Prostate gland (tissue), 2 donors: ENCODE data around the gene TBL1X. TPM values are rescaled to one million over a fixed set of nuclear protein-coding genes. Genes with fewer than 3 reads are reported as not detected.
"Not testable (repeated sequence)": the region's sequence is repeated elsewhere in the genome, so short reads cannot be mapped to it uniquely, and the experiment has no call there.

Source experiments
- DNase-seq: peaks from one replicate; pipeline ENCODE4 v3.0.0-alpha.2; 2019; ENCODE audit warnings: low spot score
- H3K27ac ChIP-seq, 2 donors: fragments of 200-600 bp; sonication (generic); 2 replicates each; pipeline ENCODE4 v1.5.1; 2017 to 2019
- H3K27me3 ChIP-seq: fragments of 200-600 bp; sonication (generic); replicated peaks from 2 replicates; pipeline ENCODE4 v1.5.1; 2019; ENCODE audit not compliant: insufficient read depth
- H3K36me3 ChIP-seq, 2 donors: fragments of 200-600 bp; sonication (generic); 1 replicate in 1 of 2; 2 replicates in 1 of 2; pipeline versions ENCODE4 v1.5.1 to v1.8.1; 2017 to 2019
- H3K4me1 ChIP-seq: fragments of 200-600 bp; sonication (generic); replicated peaks from 2 replicates; pipeline ENCODE4 v1.5.1; 2019
- H3K4me3 ChIP-seq, 2 donors: fragments of 200-600 bp; sonication (generic); 2 replicates each; pipeline ENCODE4 v1.5.1; 2017 to 2019
- H3K9me3 ChIP-seq: fragments of 200-600 bp; sonication (generic); 2 replicates; pipeline ENCODE4 v1.5.1; 2017
- CTCF ChIP-seq, 4 experiments: fragments of 200-600 bp in 2 of 4; fragments of 450-650 bp in 2 of 4; sonication (generic) in 2 of 4; IDR thresholded peaks; 1 replicate in 3 of 4; 2 replicates in 1 of 4; pipeline ENCODE4 v1.5.1; 2016 to 2019; ENCODE audit warnings: antibody characterized with exemption in 4 of 4, mild to moderate bottlenecking in 2 of 4, moderate library complexity in 2 of 4
- POLR2A ChIP-seq: fragments of 450-650 bp; IDR thresholded peaks from one replicate; pipeline ENCODE4 v1.6.1; 2016; ENCODE audit warnings: antibody characterized with exemption, mild to moderate bottlenecking
- POLR2AphosphoS5 ChIP-seq: sonication (generic); formaldehyde crosslinking; IDR thresholded peaks from one replicate; pipeline ENCODE4 v1.6.1; 2017; ENCODE audit warnings: antibody characterized with exemption
- WGBS: methylation state at CpG from one replicate; pipeline ENCODE4 v1.1.5; 2018; 5-methylcytosine and 5-hydroxymethylcytosine counted together
- intact Hi-C: fragments of 100-400 bp; cut with DNase I; formaldehyde crosslinking; loops from one replicate; pipeline ENCODE4 v1.14.2; 2022
- total RNA-seq, 2 donors: library from RNA; depleted of rRNA; stranded (reverse); fragments of >200 nt; gene quantifications; one replicate each; pipeline ENCODE4 v1.1.0, GENCODE V29; 2016

TBL1X gene
- total RNA-seq, 2 donors from 2014 or later = 23.2 to 76.9 TPM

GRCh38 chrX:9447906-9448305, 17.0 kb upstream of the TBL1X start:
- no peaks in the 10 kb centered on the region for H3K9me3 ChIP-seq
- no peak for TF ChIP-seq CTCF (IDR thresholded peaks at IDR 0.05)
- TF ChIP-seq POLR2AphosphoS5 = no peak
- no peak for TF ChIP-seq POLR2A
- H3K4me1 ChIP-seq = no peaks in the 10 kb centered on the region
- WGBS = 11% methylated on average over 1 of the region's 1 CpG
- no peak overlapping the region for H3K27ac ChIP-seq
- intact Hi-C loops = no loop called here
- no peaks in the 10 kb centered on the region for H3K36me3 ChIP-seq
- H3K4me3 ChIP-seq = no peak overlapping the region
- H3K27me3 ChIP-seq = no peaks in the 10 kb centered on the region
- no peak for DNase-seq

- H3K9me3 ChIP-seq = no peaks in the 10 kb centered on the region
Observed at GRCh38 chrX:9456250-9457074, 8.4 kb upstream of the TBL1X start.

GRCh38 chrX:9458034-9458433, 6.8 kb upstream of the TBL1X start:
- H3K4me3 ChIP-seq, H3K27ac ChIP-seq, DNase-seq, H3K36me3 ChIP-seq, H3K27me3 ChIP-seq, H3K4me1 ChIP-seq, H3K9me3 ChIP-seq, intact Hi-C loops: not testable (repeated sequence)
- WGBS = 99% methylated on average over 10 of the region's 12 CpGs

More at GRCh38 chrX:9456250-9457074, 8.4 kb upstream of the TBL1X start:
- Histone ChIP-seq H3K27ac (no peak overlapping the region), H3K4me3 (no peak overlapping the region), H3K36me3 (no peaks in the 10 kb centered on the region), H3K27me3 (no peaks in the 10 kb centered on the region), H3K4me1 (no peaks in the 10 kb centered on the region)
- DNase-seq = no peak
- TF ChIP-seq CTCF (IDR thresholded peaks at IDR 0.05) (no peak), POLR2AphosphoS5 (no peak), POLR2A (no peak)
- intact Hi-C loops = no loop called here
- 52% methylated on average over 8 of the region's 8 CpGs for WGBS

GRCh38 chrX:9458516-9459078, 6.3 kb upstream of the TBL1X start:
- no peaks in the 10 kb centered on the region for H3K9me3 ChIP-seq
- H3K36me3 ChIP-seq = no peaks in the 10 kb centered on the region
- H3K4me3 ChIP-seq = no peak overlapping the region
- whole genome bisulfite sequencing = 55% methylated on average over 2 of the region's 2 CpGs
- intact Hi-C loops = no loop called here
- H3K27me3 ChIP-seq = no peaks in the 10 kb centered on the region
- no peak for TF ChIP-seq POLR2AphosphoS5
- TF ChIP-seq CTCF (IDR thresholded peaks at IDR 0.05) = no peak
- TF ChIP-seq POLR2A = no peak
- H3K4me1 ChIP-seq = no peaks in the 10 kb centered on the region
- DNase-seq = no peak
- H3K27ac ChIP-seq = no peak overlapping the region

- no peaks in the 10 kb centered on the region for H3K27me3 ChIP-seq
- intact Hi-C loops = no loop called here
- no peaks in the 10 kb centered on the region for H3K9me3 ChIP-seq
- H3K4me1 ChIP-seq = no peaks in the 10 kb centered on the region
- no peak overlapping the region for H3K4me3 ChIP-seq
- no peaks in the 10 kb centered on the region for H3K36me3 ChIP-seq
- no peak overlapping the region for H3K27ac ChIP-seq
- 74% methylated on average over 3 of the region's 3 CpGs for WGBS
- no peak for TF ChIP-seq POLR2A
- no peak for TF ChIP-seq CTCF (IDR thresholded peaks at IDR 0.05)
- no peak for TF ChIP-seq POLR2AphosphoS5
- DNase-seq = no peak
Observed at GRCh38 chrX:9459186-9459748, 5.6 kb upstream of the TBL1X start.
